HG03457 (cell line): ENCODE results near the gene KLHL5.
"Not testable (repeated sequence)": the region's sequence is repeated elsewhere in the genome, so short reads cannot be mapped to it uniquely, and the experiment has no call there.

ENCODE experiments used
- ATAC-seq: cut with Tn5 transposase; IDR thresholded peaks from one replicate; pipeline ENCODE4 v1.9.1; 2021; ENCODE audit warnings: moderate number of reproducible peaks; ENCODE audit not compliant: unreplicated experiment

The KLHL5 gene

GRCh38 chr4:39085891-39086290 is 23.9 kb downstream of the KLHL5 start:
- ATAC-seq, result no peak

DNA sequence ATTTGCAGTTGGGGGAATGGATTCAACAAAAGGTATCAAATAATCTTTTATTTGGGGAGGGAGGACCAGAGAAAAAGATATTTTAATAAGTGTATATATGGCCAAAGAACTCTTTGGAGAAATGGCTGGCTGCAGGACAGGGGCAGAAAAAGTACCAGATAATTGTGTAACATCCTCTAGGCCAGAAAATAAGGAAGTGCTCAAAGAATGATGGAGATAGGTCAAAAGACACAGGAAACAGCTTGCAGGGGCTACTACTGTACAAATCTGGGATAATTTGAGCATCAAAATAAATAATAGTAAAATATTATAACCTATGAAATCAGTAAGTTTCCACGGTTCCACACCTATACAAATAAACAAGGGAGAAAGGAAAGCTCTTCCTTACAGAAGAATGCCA is 34.8 kb downstream of the KLHL5 start:
- ATAC-seq, result no peak

- no peak for ATAC-seq
These were observed 35.3 kb downstream of the KLHL5 start for GRCh38 chr4:39097290-39097689.

- no peak for ATAC-seq
These were observed 40.3 kb downstream of the KLHL5 start for GRCh38 chr4:39102297-39102696.

GRCh38 chr4:39103291-39103690 is 41.3 kb downstream of the KLHL5 start:
- ATAC-seq, result no peak

DNA sequence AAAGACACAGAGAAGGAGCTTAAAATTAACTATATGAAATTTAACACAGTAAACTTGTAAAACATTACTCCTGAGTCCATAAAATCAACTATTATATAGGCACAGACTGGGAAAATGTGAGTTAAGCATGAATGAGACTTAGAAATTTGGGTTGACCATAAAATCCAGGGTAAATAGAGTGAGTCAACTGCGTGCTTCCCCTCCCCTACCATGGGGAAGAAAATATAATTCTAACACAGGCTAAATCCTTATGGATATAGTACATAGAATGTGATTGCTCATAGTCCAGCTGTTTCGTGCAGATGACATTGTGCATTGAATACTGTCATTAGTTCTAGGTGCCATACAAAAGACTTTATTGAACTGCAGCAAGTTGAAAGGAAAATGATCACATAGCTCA is 42.2 kb downstream of the KLHL5 start:
- no peak for ATAC-seq

GRCh38 chr4:39106011-39106410 is 44.0 kb downstream of the KLHL5 start:
- ATAC-seq, result no peak

DNA sequence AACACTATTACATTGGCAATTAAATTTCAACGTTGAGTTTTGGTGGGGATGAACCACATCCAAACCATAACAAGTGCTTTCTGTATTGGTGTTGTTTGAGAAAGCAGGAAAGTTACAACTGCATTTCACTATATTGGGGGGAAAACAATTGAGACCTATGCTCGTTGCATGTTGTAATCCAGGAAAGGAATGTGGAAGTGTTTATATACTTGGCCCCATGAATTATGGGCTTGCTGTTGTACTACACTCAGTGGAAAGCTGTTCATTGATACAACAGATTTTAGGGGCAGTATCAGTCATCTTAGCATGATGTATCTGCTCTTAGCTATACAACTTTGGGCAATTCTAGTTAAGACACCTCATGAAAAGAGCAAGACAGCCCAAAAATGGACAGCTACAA is 52.4 kb downstream of the KLHL5 start:
- no peak for ATAC-seq

DNA sequence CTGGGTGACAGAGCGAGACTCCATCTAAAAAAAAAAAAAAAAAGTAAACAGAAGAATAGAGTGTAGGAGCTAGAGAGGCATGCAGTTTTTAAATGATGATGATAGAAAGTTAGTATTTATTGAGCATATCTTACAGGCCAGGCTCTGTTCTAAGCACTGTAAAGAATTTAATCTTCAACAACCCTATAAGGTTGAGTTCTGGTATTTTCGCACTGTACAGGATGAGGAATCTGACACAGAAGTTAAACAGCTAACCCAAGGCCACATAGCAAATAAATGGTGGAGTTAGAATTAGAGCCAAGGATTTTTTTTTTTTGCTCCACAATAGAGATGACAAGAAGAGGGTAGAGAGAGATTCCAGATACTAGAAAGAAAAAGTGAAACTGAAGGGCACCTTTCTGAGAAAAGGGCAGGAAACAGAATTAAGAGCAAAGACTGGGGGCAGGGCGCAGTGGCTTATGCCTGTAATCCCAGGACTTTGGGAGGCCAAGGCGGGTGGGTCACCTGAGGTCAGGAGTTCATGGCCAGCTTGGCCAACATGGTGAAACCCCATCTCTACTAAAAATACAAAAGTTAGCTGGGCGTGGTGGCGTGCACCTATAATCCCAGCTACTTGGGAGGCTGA is 56.1 kb downstream of the KLHL5 start:
- ATAC-seq, result no peak

GRCh38 chr4:39120418-39120817 is 58.4 kb downstream of the KLHL5 start:
- ATAC-seq, result no peak

GRCh38 chr4:39124885-39125599 is 63.0 kb downstream of the KLHL5 start:
- peak; percentile 60 for ATAC-seq

DNA sequence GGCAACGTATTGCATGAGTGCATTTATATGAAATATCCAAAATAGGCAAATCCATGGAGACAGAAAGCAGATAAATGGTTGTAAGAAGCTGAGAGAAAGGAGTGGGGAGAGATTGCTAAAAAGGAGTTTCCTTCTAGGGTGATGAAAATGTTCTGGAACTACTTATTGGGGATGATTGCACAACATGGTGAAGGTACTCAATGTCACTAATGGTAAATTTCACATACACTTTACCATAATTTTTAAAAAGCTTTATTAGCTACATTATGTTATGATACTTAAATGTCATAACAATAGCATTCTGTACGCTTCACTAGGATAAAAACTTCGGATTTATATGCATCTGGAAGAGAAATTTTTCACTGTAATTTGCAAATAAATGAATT is 63.6 kb downstream of the KLHL5 start:
- no peak for ATAC-seq

DNA sequence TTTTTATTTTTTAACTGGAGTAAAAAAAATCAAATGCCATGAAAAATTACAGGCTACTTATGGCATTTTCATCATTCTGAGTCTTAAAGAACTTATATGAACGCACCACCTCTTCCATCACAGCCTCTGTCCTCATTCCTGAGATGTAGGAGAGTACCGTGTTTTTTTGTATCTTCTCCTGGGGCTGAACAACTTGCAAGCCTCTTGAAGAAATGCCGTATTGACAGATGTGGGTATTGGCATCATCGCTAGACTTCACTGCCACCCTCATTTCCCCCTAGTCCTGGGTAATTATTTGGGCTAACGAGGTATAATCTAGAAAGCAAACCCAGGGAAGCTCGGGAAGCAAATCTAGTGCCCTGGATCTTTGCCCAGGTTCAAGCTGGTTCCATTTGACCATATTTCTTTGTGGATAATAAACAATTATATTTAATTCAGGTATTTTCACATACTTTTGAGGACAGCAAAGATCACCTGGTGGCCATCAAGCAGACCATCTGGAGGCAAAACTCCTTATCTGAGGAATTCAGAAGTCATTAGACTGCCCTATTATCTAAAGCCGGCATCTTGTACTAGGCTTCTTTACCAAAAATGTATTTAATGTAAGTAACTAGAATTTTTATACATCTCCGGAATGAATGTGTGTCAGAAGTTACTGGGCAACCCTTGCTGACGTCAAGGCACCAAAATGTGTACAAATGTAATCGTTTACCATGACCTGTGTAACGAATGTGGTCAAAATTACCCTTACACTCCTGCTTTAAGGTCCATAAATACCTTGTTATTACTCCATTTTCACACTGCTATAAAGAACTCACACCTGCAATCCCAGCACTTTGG is 64.4 kb downstream of the KLHL5 start:
- ATAC-seq, result no peak

GRCh38 chr4:39133623-39134022 is 71.6 kb downstream of the KLHL5 start:
- no peak for ATAC-seq

DNA sequence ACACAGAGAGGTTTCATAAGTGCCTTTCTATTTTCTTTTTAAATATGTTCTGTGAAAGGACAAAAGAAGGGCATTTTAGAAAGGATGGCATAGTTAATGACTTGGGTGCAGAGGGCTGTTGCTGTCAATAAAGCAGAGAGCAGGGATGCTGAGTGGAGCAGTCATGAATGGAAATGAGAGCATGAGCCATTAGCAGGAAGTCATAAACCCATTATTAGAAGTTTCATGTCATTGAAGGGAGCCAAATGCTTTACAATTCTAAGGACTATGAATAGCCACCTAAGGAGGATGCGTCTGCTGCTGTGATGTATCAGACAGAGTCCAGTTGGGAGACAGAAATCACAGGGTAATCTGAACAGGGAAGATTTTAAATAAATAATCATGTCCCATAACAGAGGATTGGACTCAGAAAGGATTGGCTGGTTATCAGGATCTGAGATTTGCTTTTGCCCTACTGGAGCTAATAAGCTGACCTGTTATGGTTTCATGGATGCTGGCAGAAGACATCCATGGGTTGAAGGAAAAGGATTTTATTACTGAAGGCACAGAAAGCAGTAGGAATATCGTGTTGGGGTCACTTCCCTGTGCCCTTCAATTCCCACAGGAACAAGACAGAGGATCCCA is 72.8 kb downstream of the KLHL5 start:
- ATAC-seq, result no peak

GRCh38 chr4:39138227-39138626 is 76.2 kb downstream of the KLHL5 start:
- ATAC-seq, result not testable (repeated sequence)

- ATAC-seq, result no peak
These were observed 84.2 kb downstream of the KLHL5 start for GRCh38 chr4:39146211-39146610.

DNA sequence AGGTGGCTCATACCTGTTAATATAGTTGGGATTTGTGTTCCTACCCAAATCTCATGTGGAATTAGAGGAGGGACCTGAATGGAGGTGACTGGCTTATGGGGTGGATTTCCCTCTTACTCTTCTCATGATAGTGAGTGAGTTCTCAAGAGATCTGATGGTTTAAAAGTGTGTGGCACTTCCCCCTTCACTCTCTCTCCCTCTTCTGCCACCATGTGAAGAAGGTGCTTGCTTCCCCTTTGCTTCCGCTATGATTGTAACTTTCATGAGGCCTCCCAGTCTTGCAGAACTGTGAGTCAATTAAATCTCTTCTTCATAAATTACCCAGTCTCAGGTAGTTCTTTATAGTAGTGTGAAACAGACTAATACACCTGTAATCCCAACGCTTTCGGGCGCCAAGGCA is 92.0 kb downstream of the KLHL5 start:
- ATAC-seq, result no peak

GRCh38 chr4:39157520-39157919 is 95.5 kb downstream of the KLHL5 start:
- no peak for ATAC-seq

- no peak for ATAC-seq
These were observed 104.1 kb downstream of the KLHL5 start for GRCh38 chr4:39166177-39166576.

DNA sequence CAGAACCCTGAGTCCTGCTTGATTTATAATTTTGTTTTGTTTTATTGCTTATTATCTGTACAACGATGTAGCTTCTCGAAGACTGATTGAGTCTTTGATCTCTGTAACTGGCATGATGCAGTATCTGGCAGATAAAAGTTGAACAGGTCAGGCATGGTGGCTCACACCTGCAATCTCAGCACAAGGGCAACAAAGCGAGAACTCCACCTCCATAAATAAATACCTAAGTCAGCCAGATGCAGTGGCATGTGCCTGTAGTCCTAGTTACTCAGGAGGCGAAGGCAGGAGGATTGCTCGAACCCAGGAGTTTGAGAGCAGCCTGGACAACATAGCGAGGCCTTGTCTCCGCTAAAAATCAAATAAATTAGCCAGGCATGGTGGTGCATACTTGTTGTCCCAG is 104.6 kb downstream of the KLHL5 start:
- ATAC-seq, result no peak

DNA sequence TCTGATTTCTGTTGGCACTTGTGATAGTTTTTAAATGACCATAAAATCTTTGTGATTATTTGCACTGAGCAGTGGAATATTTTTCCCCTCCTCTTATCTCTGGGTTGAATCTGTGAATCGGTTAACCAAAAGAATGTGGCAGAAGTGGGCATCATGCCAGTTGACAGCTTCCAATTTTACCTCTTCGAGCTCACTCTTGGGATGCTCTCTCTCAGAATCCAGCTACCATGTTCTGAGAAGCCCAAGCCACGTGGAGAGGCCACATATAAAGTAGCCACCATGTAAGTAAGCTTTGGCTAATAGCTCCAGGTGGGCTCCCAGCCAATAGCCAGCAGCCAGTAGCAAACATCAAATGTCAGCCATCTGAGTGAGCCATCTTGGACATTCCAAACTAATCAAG is 107.4 kb downstream of the KLHL5 start:
- no peak for ATAC-seq
